HG03064 (cell line): ENCODE results near the gene NUDT17.
A peak's percentile ranks its signal among the peaks of the same experiment; 100 is the strongest.

Experiments used
- ATAC-seq: cut with Tn5 transposase; IDR thresholded peaks from one replicate; pipeline ENCODE4 v1.9.1; 2021; ENCODE audit warnings: low read depth; ENCODE audit not compliant: unreplicated experiment

Gene NUDT17

DNA sequence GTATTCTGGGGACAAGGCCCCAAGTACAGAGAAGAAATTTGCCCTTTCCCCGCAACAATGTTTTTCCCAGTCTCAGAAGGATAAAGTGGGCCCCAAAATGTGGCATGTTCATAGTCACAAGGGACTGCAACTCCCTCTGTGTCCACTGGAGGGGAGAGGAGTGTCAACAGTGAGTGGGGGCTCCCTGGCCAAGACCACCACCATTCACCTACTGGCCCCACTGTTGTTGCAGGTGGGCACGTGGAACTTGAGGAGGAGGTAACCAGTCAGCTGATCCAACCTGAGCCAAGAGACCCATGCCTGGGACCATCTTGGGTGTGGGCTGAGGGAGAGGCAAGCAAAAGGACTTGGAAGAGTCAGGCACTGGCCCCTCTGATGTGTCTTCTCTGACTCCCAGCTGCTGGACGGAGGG, 777 bp downstream of the NUDT17 start:
- no peak for ATAC-seq

DNA sequence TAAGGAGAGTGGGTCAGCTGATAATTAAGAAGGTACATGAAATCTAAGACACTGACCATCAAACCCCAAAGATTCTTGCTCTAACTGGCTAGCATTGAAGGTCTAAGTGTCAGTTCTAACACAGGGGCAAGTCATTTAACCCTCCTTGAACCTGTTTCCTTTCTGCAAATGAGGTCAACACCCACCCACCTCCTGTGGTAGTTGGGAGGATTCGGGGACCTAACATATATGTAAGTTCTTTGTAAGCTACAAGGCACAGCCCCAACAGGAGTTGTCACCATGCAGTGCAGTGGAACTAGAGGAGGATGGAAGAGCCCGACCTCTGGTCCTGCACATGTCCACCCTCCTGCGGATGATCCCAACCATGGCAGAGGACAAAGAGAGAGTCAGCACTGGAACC, 2.4 kb downstream of the NUDT17 start:
- no peak for ATAC-seq

DNA sequence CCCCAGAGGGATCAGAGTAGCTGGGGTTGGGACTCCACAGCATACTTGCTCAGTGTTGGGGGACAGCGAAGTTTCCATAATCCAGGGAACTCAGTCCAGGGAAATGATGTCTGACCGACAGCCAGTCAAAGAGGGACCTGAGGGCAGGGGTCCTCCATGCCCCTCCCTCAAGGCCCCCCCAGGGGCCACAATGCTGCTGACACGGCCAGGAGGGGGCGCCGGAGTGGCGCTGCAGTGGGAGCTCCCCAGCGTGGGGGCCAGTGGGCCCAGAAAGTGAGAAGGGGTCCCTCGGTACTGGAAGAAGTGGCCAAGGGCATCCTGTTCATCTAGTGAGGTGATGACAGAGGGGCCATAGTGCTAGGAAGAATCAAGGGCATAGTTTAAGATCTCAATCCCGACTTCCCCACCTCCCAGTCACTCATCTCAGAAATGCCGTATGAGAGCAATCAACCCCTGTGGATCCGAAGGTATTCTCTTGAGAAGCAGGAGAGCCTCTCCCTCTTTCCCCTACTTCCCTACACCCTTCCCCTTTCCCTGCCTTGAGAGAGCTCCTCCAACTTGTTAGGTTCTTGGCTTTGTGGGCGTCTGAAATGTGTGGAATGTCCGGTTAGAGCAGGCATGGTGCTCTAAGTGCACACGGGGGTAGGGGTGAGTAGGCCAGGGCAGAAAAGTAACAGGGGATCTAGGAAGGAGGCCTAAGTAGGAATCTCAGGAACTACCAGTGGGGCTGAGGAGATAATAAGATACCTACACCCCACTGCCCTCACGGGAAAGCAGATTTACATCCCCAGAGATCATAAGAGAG, 4.1 kb downstream of the NUDT17 start:
- ATAC-seq = no peak

DNA sequence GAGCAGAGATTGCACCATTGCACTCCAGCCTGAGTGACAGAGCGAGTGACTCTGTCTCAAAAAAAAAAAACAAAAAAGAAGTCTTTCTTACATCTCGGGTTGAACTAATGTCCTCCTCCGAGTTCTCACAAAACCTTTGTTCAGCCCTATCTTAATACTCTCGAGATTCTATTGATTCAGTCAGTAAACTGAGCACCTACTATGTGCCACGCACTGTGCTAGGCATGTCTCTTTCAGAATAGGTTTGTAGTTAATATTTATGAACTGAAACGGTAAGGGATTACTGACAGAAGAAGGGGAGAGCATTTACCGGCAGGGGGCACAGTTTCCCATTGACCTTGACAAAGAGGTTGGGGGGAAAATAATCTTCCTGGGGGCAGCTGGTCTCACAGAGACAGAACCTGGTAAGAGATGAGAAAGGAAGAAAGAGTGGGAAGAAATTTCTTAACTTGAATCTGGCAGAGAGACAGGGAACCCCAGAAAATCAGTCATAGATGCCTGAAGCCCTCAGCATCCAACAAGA, 10.1 kb downstream of the NUDT17 start:
- no peak for ATAC-seq

DNA sequence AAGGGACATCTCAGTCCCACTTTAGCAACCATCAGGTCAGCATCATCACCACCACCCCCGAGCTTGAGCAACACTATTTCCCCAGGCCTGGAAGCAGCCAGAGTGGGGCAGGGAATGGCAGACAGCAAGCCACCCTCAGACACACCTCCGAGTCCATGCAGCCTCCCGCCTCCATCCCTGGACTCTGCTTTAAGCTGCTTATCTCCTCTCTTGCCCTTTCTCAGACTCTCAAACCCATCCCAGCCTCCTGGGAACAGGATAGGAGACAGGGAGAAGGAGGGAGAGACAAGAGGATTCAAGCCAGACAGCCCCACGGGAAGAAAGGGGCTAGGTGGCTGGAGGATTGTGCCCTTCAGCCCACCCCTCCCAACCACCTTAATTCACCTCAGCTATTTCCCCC, 11.7 kb downstream of the NUDT17 start:
- ATAC-seq = no peak

DNA sequence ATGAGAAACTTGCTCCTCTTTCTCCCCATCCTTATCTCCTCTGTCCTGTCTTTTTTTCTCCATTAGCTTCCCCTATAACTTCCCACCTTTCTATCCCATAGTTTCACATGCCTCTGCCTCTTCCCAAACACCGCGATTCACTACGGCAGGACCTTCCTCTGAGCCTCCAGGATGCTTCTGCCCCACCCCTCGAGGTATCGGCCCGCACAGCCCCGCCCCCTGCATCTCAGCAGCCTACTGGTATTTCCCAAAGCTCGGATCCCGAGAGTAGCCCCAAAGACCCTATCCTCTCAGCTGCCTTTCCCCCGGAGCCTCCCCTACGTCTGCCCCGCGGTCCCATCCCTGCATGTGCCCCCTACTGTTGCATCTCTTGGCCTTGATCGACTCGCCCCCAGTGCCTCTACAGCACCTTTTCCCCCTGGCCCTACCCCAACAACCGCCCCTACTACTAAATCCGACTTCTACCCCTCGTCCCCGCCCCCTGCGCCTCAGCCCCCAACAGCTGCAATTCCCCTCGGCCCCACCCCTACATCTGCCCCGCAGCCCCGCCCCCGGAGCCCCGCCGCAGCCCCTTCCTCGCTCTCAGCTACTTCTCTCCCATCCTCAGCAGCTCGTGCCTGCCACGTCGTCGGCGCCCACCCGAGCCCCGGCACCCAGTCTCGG, 12.9 kb downstream of the NUDT17 start:
- peak; percentile 7 for ATAC-seq

DNA sequence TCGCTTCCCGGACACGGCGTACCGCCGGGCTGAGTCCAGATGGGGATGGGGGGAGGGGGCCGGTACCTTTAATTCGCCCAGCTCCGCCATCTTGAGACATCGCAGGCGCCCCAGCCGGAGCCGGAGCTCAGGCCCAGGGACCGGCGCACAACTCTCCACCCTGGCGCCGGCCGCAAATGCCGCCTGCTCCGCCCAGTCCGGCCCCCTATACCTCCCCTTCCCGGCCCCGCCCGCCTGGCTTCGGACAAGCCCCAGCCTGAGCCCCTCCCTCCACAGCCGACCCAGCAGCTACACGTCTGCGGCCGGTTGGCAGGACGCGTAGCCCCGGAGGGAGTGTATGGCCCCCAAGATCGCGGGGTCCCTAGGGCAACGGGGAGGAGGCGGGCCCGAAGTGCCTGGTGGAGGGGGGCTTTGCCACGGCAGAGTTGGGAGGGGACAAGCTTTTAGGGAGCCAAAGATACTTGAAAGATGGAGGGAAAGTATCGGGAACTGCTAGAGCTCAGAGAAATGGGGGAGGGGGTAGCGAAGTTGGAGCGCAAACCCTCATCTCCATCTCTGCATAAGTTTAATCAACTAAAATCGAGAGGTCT, 13.6 kb downstream of the NUDT17 start, which contains the start of gene PIAS3:
Gene PIAS3 (minus strand): TSS at position 181 of the 590 bp plus-strand sequence. CDS start 91 bp downstream, at position 90.
- peak; percentile 87 for ATAC-seq

DNA sequence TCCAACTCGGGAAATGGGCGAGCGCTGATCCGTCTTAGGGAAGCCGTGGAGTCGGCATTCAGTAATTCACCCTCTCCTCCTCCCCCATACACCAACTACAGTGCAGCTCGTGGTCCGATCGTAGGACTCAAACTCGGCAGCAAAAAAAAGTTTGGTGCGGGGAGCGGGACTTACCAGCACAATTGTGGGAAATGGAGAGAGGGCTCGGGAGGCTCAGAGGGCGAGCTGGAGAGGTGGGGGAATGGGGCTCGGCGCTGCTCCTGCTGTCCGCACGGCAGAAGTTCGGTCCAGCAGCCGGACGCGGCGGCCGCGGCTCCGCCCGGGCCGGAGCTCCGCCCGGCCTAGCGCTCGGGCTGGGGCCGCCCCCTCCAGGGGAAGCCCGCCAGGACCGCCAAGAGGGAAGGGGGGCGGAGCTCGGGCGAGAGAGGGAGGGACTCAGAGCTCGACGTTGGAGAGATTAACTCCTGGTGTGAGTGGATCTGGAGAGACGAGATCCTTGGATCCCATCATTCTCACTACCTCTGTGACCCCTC, 14.1 kb downstream of the NUDT17 start:
- peak; percentile 55 for ATAC-seq

DNA sequence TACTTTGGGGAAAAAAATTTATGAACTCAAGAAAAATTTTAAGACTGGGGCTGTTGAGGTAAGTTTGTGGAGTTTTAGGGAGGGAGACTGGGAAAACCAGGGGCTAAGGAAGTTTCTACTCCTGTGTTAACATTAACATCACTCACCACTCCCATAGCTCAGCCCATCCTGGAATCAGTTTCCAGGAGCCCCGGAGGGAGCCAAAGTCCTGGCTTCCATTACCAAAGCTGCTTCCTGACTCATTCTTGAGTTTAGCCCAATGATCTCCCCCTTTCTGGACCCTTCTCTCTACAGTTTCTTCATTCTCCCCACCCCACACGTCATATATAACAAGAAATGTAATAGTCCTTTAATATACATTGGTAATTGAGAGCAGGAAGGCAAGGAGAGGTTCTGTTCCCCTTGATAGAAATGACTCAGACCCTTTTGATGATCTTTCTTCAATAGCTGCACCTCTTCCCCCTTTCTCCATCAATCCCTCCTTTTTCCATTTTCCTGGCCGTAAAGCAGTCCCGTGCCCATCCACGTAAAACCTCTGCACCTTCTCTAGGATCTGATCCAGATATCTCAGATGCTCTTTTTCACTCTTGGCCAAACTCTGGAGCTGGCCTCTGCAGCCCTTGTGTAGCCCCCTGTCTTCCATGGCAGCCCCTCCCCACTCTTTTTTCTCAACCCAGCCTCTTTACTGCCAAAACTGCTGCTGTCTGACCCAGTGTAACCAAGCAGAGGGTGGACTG, 18.0 kb downstream of the NUDT17 start:
- no peak for ATAC-seq

DNA sequence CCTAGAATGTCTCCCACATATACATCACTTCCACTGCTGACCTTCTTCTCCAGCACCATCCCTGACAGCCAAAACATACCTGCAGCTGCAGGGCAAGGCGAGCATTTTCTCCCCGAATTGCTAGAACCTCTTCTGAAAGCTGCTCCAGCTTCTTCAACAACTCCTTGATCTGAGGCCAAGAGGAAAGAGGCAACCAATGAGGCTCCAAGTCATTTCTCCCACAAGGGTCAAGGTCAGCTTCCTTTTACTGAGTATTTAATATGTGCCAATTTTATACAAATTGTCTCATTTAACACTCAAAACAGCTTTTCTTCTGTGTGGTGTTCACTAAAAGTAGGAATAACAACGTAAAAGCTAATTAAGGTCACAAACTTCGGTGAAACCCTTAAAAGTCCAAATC, 22.8 kb downstream of the NUDT17 start:
- no peak for ATAC-seq

DNA sequence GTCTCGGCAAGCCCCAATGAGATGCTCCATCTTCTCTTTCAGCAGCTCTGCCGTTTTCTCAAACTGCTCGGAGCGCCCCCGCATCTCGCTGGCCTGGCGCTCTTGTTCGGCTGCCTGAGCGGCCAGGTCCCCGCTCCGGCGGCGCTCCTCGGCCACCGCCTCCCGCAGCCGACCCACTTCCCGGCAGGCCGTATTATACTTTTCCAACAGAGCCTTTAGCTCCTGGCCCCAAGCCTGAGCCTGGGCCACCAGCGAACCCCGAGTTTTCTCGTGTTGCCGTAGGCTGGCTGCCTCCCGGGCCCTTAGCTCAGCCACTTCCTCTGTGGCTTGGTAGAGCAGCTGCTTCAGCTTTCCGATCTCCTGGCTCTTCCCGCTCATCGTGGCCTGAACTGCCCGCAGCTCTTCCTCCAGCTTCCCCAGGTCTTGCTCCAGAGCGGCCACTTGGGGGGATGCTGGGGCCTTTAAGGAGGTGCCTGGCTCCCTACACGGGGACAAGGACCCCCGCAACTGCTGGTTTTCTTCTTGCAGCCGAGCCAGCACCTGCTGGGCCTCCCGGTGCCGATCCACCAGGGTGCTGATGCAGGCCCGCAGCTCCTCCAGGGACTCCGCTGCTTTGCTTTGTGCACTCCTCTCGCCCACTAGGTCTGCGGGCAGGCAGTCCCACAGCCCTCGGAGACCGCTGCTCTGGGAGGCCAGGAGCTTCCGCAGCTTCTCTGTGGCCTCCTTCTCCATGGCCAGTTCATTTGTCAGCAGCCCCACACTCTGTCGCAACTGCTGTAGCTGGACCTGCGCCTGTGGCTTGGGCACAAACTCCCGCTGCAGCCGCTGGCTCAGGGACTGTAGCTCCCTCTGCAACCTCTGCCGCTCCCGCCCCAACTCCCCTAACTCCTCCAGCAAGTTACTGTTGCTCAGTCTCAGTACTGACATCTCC, 26.8 kb downstream of the NUDT17 start:
- no peak for ATAC-seq

DNA sequence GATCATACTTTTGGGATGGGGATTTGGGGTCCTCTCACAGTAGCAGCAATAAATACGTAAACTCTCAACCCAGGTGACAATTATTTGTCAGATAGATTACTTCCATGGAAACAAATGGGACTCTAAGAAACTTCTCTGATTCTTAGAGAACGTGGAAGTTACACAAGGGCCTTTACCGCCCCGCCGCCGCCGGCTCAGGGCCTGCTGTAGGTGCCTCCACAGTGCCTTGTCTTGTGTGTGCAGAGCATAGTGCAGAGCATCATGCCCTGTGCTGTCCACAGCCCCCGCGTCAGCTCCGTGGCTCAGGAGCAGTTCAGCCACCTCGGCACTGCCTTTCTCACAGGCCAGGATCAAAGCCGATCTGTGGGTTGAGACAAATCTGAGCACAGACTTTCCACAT, 29.2 kb downstream of the NUDT17 start:
- ATAC-seq = no peak

DNA sequence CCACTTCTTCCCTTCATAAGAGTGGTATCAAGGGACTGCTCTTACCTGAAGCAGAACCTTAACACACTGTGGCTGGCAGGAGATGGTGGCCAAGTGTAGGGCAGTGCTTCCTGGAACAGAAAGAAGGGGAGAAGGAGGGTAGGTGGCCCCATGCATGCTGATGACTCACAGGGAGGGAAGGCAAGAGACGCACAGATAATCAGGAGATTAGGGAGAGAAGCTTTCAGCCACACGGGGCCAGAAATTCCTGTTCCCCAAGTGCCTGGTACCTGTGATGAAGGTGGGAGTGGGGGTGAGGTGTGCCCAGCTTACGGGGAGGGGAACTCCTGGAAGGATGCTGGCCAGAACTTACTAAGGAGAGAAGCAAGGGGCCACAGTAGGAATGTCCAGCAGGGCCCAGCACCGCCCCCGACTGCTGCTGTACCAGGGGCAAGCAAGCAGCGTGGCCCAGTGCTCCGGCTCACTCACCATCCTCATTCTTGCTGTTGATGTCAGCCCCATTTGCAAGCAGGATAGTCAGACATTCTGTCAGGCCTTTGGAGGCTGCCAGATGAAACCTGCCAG, 32.6 kb downstream of the NUDT17 start:
- ATAC-seq = no peak

DNA sequence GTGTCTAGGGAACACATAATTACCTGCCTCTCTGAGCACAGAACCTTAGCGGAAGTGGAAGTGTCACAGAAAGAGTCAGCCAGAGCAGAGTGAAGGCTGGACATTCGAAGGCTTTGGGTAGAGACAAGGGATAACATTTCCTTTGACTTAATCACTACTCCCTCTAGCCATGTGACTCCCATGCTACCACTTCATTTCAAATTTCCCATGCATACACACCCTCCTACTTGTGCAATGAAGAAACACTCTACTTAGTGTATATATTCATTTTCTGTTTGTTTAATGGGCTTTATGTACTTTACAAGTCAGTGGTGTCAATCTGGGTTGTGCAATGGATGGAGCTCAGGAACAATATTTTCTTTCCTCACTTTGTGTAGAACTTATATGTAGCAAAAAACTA, 33.3 kb downstream of the NUDT17 start:
- ATAC-seq = no peak

DNA sequence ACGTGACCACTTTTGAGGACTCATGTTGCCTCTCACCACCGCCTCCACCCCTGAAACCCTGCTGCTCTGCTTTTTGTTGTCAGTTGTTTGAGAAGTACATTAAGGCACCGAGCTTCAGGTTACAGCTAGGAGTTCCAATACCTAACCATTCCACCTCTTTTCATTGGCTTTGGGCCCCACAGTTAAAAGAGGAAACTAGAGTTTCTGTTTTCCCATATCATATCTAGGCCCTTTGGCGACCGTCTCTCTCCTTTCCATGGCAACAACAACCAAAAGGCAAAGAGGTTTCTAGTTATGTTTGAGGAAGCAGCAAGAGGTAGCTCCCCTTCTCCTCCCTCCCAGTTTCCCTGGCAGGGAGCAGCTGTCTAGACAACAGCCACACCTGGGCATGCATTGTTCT, 34.3 kb downstream of the NUDT17 start:
- no peak for ATAC-seq

DNA sequence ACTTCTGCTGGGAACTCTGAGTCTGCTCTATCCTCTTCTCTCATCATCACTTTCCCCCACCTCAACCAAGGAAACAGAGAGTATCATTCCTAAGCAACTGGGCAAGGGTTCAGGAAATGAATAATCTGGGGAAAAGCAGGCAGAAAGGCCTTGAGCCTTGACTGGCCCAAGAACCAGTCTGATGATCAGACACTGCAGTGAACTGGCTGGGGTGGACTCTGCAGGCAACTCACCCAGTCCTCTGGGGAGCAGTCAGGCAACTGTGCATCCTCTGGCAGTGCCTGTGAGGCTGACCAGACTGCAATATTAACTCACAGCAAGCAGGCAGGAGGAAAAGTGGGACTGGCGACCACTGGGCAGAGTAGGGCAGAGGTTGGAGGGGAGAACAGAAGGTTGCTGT, 39.2 kb downstream of the NUDT17 start:
- no peak for ATAC-seq

DNA sequence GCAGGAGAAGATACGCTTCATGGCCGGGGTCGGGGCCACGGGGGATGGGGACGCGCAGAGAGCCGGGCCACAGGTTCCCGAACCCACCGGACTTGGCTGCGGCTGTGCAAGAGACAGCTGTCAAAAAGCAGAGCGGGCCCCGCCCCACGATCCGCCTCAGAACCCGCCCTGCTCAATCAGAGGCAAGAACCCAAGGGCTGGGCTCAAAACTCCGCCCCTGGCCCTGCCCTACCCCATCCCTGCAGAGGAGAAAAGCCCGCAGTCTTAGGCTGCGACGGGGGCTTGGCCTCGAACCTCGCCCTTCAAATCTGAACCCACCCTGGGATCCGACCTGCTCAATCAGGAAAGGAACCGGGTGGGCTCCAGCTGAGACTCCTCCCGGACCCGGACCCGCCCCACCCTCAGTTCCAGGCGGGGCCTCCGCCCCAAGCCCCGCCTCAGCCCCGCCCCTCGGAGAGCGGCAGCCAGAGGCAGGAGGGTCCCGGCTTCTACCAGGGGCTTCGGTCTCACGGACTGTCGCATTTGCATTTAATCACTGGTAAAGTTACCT, 40.4 kb downstream of the NUDT17 start, which contains the start of gene ANKRD35:
Gene ANKRD35 (minus strand): TSS at position 129 of the 550 bp plus-strand sequence. CDS start 108 bp downstream, at position 21.
- peak; percentile 99 for ATAC-seq

DNA sequence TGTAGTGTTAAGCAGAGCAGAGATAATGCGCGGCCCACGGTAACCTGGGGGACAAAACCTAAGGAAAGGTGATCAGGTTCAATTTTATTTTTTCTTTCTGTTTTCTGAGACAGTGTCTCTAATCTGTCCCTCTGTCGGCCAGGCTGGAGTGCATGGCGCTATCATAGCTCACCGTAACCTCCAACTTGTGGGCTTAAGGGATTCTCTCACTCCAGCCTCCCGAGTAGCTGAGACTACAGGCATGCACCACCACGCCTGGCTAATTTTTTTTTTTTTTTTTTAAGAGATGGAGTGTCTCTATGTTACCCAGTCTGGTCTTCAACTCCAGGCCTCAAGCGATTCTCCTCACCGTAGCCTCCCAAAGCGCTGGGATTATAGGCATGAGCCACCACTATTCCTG, 41.0 kb downstream of the NUDT17 start:
- ATAC-seq = no peak

DNA sequence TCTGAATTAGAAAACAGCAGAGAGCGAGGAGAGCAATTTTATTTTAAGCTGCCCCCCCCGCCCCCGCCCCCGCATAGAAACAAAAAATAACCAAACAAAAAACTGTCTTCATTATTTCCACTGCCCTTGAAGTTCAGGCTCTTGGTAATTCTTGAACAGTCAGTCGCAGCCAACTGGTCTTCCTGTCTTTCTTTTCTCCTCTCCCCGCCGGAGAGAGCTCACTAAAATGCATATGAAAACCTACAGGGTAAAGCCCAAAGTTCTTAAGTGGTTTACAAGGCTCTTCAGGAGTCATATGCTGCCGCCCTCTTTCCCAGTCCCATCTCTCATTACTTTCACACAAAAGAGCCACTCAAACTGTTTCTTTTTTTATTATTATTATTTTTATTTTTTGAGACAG, 41.4 kb downstream of the NUDT17 start:
- no peak for ATAC-seq
